Measurements from ENCODE around the gene KLHL11.

The KLHL11 gene

DNA sequence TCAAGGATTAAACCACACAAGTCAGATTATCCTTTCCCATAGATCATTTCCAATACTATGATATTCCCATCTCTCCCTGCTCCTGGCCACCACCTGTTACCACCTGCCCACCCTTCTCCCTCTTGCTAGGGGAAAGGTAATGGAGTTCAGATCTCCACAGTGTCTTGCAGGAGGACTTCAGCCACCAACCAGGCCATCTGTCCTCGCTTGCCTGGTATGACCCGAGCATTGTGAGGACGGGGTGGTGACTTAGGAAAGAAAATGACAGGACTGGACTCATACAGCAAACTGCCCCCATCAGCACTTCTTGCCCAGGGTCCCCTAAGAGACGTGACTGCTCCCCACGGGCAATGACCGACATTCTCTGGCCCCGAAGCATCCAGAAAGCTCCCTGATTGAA is 41.6 kb downstream of the KLHL11 start:
- H3F3A ChIP-seq (ENCODE audit: control insufficient read depth, insufficient read depth) = no peaks in the 10 kb centered on the region
- H3K4me3 ChIP-seq (ENCODE audit: low read length) = no peak overlapping the region

DNA sequence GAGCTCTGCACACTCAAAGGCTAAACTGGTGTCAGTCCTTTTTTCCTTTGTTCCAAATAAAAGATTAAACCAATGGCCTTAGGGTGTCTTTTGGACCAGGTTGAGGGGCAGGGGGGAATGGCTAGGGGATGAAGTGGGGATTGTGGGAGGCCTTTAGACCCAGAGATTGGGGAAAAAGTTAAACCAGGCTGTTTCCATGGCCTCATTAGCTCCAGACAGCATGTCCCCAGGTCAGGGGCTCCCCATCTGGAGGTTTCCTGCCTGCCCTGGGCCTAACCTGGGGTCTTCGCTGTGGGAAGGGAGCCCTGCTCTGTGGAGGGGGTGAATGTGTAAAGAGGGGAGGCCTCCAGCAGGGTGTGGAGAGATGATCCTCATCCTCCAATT is 42.1 kb downstream of the KLHL11 start:
- Histone ChIP-seq H3K4me2 (ENCODE audit: low read length) (no peak overlapping the region), H3K4me3 (ENCODE audit: low read length) (no peak overlapping the region), H3K9me3 (ENCODE audit: control insufficient read depth, insufficient read depth, low read length) (no peaks in the 10 kb centered on the region), H3K79me2 (ENCODE audit: control insufficient read depth, low read length) (no peaks in the 10 kb centered on the region), H4K20me1 (ENCODE audit: control insufficient read depth, insufficient read depth, low read depth, low read length) (no peaks in the 10 kb centered on the region), H3K36me3 (ENCODE audit: control insufficient read depth, low read length) (peaks cover 19% of the 10 kb centered on the region), H3K27me3 (ENCODE audit: control insufficient read depth, low read length) (no peaks in the 10 kb centered on the region), H3K9me2 (replicated peaks; ENCODE audit: control insufficient read depth, low read length) (no peaks in the 10 kb centered on the region), H3K4me1 (ENCODE audit: control insufficient read depth, low read length) (peaks cover 13% of the 10 kb centered on the region), H3K27ac (ENCODE audit: low read depth, low read length) (no peak overlapping the region), H3F3A (ENCODE audit: control insufficient read depth, insufficient read depth) (no peaks in the 10 kb centered on the region)
- TF ChIP-seq EZH2phosphoT487 (IDR thresholded peaks at IDR 0.05; ENCODE audit: borderline replicate concordance, low read length) = no peak
- TF ChIP-seq, protein P1, sequence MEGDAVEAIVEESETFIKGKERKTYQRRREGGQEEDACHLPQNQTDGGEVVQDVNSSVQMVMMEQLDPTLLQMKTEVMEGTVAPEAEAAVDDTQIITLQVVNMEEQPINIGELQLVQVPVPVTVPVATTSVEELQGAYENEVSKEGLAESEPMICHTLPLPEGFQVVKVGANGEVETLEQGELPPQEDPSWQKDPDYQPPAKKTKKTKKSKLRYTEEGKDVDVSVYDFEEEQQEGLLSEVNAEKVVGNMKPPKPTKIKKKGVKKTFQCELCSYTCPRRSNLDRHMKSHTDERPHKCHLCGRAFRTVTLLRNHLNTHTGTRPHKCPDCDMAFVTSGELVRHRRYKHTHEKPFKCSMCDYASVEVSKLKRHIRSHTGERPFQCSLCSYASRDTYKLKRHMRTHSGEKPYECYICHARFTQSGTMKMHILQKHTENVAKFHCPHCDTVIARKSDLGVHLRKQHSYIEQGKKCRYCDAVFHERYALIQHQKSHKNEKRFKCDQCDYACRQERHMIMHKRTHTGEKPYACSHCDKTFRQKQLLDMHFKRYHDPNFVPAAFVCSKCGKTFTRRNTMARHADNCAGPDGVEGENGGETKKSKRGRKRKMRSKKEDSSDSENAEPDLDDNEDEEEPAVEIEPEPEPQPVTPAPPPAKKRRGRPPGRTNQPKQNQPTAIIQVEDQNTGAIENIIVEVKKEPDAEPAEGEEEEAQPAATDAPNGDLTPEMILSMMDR (IDR thresholded peaks at IDR 0.05; ENCODE audit: low read depth, low read length, poor library complexity, severe bottlenecking) = no peak

More for the DNA sequence above, 41.6 kb downstream of the KLHL11 start:
- Histone ChIP-seq H3K9me3 (ENCODE audit: control insufficient read depth, insufficient read depth, low read length) (no peaks in the 10 kb centered on the region), H3K4me1 (ENCODE audit: control insufficient read depth, low read length) (peaks cover 9% of the 10 kb centered on the region), H3K79me2 (ENCODE audit: control insufficient read depth, low read length) (no peaks in the 10 kb centered on the region), H4K20me1 (ENCODE audit: control insufficient read depth, insufficient read depth, low read depth, low read length) (no peaks in the 10 kb centered on the region), H3K9me2 (replicated peaks; ENCODE audit: control insufficient read depth, low read length) (no peaks in the 10 kb centered on the region), H3K27ac (ENCODE audit: low read depth, low read length) (no peak overlapping the region), H3K36me3 (ENCODE audit: control insufficient read depth, low read length) (peaks cover 20% of the 10 kb centered on the region), H3K27me3 (ENCODE audit: control insufficient read depth, low read length) (no peaks in the 10 kb centered on the region), H3K4me2 (ENCODE audit: low read length) (no peak overlapping the region)
- TF ChIP-seq EZH2phosphoT487 (IDR thresholded peaks at IDR 0.05; ENCODE audit: borderline replicate concordance, low read length) = no peak

DNA sequence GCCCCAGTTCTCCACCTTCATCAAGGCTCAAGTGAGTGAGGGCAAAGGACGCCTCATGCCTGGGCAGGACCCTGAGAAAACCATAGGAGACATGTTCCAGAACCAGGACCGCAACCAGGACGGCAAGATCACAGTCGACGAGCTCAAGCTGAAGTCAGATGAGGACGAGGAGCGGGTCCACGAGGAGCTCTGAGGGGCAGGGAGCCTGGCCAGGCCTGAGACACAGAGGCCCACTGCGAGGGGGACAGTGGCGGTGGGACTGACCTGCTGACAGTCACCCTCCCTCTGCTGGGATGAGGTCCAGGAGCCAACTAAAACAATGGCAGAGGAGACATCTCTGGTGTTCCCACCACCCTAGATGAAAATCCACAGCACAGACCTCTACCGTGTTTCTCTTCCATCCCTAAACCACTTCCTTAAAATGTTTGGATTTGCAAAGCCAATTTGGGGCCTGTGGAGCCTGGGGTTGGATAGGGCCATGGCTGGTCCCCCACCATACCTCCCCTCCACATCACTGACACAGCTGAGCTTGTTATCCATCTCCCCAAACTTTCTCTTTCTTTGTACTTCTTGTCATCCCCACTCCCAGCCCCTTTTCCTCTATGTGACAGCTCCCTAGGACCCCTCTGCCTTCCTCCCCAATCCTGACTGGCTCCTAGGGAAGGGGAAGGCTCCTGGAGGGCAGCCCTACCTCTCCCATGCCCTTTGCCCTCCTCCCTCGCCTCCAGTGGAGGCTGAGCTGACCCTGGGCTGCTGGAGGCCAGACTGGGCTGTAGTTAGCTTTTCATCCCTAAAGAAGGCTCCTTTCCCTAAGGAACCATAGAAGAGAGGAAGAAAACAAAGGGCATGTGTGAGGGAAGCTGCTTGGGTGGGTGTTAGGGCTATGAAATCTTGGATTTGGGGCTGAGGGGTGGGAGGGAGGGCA is 42.7 kb downstream of the KLHL11 start:
- Histone ChIP-seq H3K4me3 (ENCODE audit: low read length) (no peak overlapping the region), H3K36me3 (ENCODE audit: control insufficient read depth, low read length) (peaks cover 13% of the 10 kb centered on the region), H3F3A (ENCODE audit: control insufficient read depth, insufficient read depth) (no peaks in the 10 kb centered on the region), H3K4me2 (ENCODE audit: low read length) (no peak overlapping the region), H3K79me2 (ENCODE audit: control insufficient read depth, low read length) (no peaks in the 10 kb centered on the region), H3K9me3 (ENCODE audit: control insufficient read depth, insufficient read depth, low read length) (no peaks in the 10 kb centered on the region), H3K27ac (ENCODE audit: low read depth, low read length) (no peak overlapping the region), H3K27me3 (ENCODE audit: control insufficient read depth, low read length) (no peaks in the 10 kb centered on the region), H4K20me1 (ENCODE audit: control insufficient read depth, insufficient read depth, low read depth, low read length) (no peaks in the 10 kb centered on the region), H3K4me1 (ENCODE audit: control insufficient read depth, low read length) (peaks cover 14% of the 10 kb centered on the region), H3K9me2 (replicated peaks; ENCODE audit: control insufficient read depth, low read length) (no peaks in the 10 kb centered on the region)
- TF ChIP-seq, protein P1 (IDR thresholded peaks at IDR 0.05; ENCODE audit: low read depth, low read length, poor library complexity, severe bottlenecking) = no peak
- TF ChIP-seq EZH2phosphoT487 (IDR thresholded peaks at IDR 0.05; ENCODE audit: borderline replicate concordance, low read length) = no peak

DNA sequence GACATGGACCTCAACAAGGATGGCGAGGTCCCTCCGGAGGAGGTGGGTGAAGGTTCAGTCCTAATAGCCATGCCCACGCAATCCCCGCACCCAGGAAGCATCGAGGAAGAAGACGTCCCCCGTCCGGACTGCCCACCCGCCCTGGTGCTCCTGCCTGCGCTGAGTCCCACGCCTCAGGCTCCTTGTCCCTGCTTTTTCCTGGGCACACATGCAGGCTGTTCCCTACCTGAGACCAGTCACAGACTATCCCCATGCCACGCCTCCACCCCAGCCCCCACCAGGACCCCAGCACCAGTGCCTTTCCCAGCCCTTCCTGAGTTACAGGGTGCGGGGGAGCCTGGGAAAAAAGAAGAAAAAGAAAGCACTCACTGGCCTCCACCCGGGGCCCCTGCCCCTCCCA is 43.4 kb downstream of the KLHL11 start:
- H4K20me1 ChIP-seq (ENCODE audit: control insufficient read depth, insufficient read depth, low read depth, low read length) = no peaks in the 10 kb centered on the region
- no peaks in the 10 kb centered on the region for H3K9me3 ChIP-seq (ENCODE audit: control insufficient read depth, insufficient read depth, low read length)
- no peak overlapping the region for H3K4me2 ChIP-seq (ENCODE audit: low read length)
- H3K4me1 ChIP-seq (ENCODE audit: control insufficient read depth, low read length) = peaks cover 14% of the 10 kb centered on the region
- no peaks in the 10 kb centered on the region for H3K9me2 ChIP-seq (replicated peaks; ENCODE audit: control insufficient read depth, low read length)
- peaks cover 10% of the 10 kb centered on the region; the same call in 1 of the 2 replicates for H3K36me3 ChIP-seq (ENCODE audit: control insufficient read depth, low read length)
- TF ChIP-seq, protein P1 (IDR thresholded peaks at IDR 0.05; ENCODE audit: low read depth, low read length, poor library complexity, severe bottlenecking) = no peak
- no peak for TF ChIP-seq EZH2phosphoT487 (IDR thresholded peaks at IDR 0.05; ENCODE audit: borderline replicate concordance, low read length)
- H3K27ac ChIP-seq (ENCODE audit: low read depth, low read length) = no peak overlapping the region
- H3K4me3 ChIP-seq (ENCODE audit: low read length) = no peak overlapping the region
- H3K27me3 ChIP-seq (ENCODE audit: control insufficient read depth, low read length) = no peaks in the 10 kb centered on the region
- no peaks in the 10 kb centered on the region for H3K79me2 ChIP-seq (ENCODE audit: control insufficient read depth, low read length)
- no peaks in the 10 kb centered on the region for H3F3A ChIP-seq (ENCODE audit: control insufficient read depth, insufficient read depth)
